ENCODE data around the gene SGK1.

SGK1 gene

GRCh38 chr6:134165561-134166201, 152.2 kb downstream of the SGK1 start:
- no peak for DNase-seq

GRCh38 chr6:134164300-134164699, 153.6 kb downstream of the SGK1 start:
- no peak for DNase-seq

GRCh38 chr6:134162932-134163331, 155.0 kb downstream of the SGK1 start:
- DNase-seq: no peak

- DNase-seq: no peak
Measured at GRCh38 chr6:134161041-134161440, 156.9 kb downstream of the SGK1 start.

GRCh38 chr6:134152767-134153485, 165.0 kb downstream of the SGK1 start:
- DNase-seq: no peak

GRCh38 chr6:134148566-134148965, 169.3 kb downstream of the SGK1 start:
- DNase-seq: no peak

- DNase-seq: no peak
Measured at GRCh38 chr6:134147034-134147533, 170.8 kb downstream of the SGK1 start.

GRCh38 chr6:134146268-134147033, 171.5 kb downstream of the SGK1 start:
- no peak for DNase-seq

- DNase-seq: no peak
Measured at GRCh38 chr6:134145786-134146185, 172.1 kb downstream of the SGK1 start.

GRCh38 chr6:134138226-134138975, 179.5 kb downstream of the SGK1 start:
- DNase-seq: no peak

- DNase-seq: no peak
Measured at GRCh38 chr6:134134654-134135053, 183.3 kb downstream of the SGK1 start.

- DNase-seq: no peak
Measured at GRCh38 chr6:134132494-134133141, 185.3 kb downstream of the SGK1 start.

- DNase-seq: no peak
Measured at GRCh38 chr6:134131530-134132139, 186.3 kb downstream of the SGK1 start.

- no peak for DNase-seq
Measured at GRCh38 chr6:134128146-134128545, 189.8 kb downstream of the SGK1 start.

GRCh38 chr6:134123666-134124208, 194.2 kb downstream of the SGK1 start:
- DNase-seq: peak; percentile 30 to 33

- no peak for DNase-seq
Measured at GRCh38 chr6:134122775-134123174, 195.1 kb downstream of the SGK1 start.

GRCh38 chr6:134119486-134119885, 198.4 kb downstream of the SGK1 start:
- DNase-seq: no peak
